GM18861 (cell line): ENCODE measurements around the gene BTBD17.

Experiments
- ATAC-seq: cut with Tn5 transposase; IDR thresholded peaks from one replicate; pipeline ENCODE4 v1.9.1; 2021; ENCODE audit not compliant: unreplicated experiment

Gene BTBD17

GRCh38 chr17:74389084-74389753, 27.6 kb upstream of the BTBD17 start:
- ATAC-seq, result no peak

- no peak for ATAC-seq
Observed at GRCh38 chr17:74387365-74388218, 25.9 kb upstream of the BTBD17 start.

DNA sequence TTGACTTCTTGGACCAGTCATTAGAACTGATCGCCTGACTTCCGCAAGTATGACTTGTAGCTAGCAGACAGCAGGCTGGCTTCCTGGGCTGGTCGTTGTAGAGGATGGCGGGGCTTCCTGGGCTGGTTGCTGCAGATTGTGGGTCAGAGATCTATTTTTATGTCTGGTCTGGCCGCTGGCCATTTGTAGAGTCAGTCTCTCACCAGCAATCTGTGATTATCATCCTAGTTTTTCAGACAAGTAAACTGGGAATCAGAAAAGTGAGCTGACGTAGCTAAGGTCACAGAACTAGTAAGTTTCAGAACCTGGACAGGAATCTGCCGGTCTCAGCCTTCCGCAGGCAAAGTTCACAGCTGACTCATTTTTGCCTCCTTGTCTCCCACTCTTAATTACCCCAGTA, 24.7 kb upstream of the BTBD17 start:
- ATAC-seq, result no peak

GRCh38 chr17:74385201-74385600, 23.5 kb upstream of the BTBD17 start:
- no peak for ATAC-seq

DNA sequence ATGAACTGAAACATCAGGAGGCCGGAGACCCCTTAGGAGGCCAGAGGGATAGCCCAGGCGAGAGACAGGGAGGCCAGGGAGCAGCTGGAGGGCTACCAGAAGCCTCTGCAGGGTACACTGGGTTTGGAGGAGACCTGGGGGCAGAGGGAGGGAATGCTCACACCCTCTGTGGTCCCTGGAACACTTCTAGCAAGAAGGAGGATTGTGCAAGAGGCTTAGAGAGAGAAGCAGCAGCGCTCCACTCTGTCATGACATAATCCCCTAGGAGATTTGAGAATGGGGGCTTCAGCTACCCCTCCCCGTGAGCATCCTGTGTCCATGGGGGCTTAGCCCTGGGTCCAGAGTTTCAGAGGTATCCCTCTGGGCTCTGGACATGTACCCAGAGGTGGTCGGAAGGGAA, 21.5 kb upstream of the BTBD17 start:
- ATAC-seq, result no peak

DNA sequence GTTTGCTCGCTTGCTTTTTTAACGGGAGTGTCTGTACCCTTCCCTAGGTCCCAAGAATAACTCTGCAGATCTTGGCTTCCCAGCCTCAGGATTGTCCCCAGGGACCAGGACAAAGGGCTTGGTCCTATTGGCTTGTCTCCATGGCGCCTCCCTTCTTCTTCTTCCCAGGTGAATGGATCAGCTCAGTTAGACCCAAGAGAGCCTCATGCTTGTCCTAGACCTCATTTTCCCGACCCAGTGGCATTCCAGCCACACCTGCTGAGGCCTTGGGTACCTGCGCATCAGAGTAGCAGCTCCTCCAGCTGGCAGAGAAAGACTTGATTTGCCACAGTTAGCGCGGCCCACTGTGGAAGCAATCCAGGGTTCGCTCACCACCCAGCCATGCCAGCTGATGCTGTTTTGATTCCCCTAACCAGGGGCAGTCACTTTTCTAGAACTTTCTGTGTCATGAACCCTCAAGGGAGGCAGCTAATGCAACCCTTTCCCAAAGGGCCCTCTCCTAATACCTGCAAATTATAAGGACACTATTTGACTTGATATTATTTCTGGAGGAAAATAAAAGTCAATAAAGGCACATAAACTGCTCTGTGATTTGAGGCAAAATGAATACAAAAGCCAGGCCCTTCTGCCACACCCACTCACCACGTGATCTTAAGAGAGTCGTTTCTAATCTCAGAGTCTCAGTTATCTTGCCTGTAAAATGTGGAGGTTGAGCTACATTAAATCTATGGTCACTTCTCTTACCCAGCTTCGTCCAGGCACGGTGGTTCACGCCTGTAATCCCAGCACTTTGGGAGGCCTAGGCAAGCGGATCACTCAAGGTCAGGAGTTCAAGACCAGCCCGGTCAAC, 19.5 kb upstream of the BTBD17 start:
- no peak for ATAC-seq

- ATAC-seq, result no peak
Observed at GRCh38 chr17:74380086-74380958, 18.7 kb upstream of the BTBD17 start.

GRCh38 chr17:74379495-74380085, 17.9 kb upstream of the BTBD17 start:
- ATAC-seq, result no peak

DNA sequence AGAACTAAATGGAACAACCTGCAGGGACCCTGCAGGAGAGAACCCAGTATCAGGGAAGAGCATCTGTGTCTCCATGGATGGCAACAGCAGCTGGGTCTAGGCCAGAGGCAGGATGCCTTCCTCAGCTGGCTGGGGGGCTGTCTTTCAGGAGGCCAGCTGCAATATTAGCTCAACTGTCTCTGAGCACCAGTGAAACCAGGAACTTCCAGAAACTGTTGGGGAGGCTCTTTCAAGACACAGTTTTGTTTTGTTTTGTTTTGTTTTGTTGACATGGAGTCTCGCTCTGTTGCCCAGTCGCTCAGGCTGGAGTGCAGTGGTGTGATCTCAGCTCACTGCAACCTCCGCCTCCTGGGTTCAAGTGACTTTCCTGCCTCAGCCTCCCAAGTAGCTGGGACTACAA, 13.2 kb upstream of the BTBD17 start:
- no peak for ATAC-seq

DNA sequence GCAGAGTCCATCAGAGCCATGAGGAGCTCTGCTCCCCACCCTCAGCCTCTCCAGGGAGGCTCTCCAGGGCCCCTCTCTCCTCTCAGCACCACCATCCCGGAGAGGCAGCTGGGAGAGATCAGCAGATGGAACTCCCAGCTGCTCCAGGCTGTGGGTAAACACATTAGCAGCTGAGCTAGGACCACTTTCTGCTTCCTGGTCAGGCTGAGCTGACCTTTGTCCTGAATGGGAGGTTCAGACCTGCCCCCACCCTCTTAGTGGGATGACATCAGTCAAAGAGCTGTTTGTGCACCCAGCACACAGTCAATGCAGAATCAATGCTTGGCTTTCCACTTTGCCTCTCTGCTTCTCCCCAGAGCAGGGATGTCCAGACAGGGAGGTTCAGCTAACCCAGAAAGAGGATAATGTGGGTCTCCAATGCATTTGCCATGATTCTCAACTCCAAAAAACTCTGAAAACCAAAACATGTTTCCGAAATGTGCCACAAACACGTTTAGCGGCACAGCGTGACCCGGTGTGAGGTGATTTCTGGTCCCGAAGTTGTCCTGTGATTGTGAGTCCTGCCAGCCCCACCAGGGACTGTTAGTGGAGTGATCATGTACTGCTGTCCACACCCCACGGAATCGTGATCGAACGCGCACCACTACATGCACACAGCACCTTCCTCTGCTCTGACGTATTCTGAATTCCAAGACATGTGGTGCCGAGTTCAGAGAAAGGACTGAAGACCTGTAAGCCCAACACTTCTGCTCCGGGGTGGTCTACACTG, 12.4 kb upstream of the BTBD17 start:
- no peak for ATAC-seq

DNA sequence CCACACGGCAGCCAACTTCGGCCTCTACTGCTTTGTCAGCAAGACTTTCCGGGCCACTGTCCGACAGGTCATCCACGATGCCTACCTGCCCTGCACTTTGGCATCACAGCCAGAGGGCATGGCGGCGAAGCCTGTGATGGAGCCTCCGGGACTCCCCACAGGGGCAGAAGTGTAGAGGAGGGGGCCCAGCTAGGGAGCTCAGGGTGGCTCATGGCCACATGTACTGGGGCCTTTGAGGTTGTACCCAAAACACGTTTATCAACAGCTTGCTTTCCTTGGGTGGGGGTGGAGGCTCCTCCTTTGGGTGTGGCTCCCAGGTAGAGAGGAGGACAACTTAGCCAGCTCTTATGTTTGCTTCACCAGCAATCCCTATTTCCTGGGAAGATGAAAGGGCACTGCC, 10.8 kb upstream of the BTBD17 start:
- no peak for ATAC-seq

GRCh38 chr17:74371653-74372147, 10.0 kb upstream of the BTBD17 start:
- ATAC-seq, result no peak

GRCh38 chr17:74369665-74370490, 8.2 kb upstream of the BTBD17 start:
- ATAC-seq, result no peak

DNA sequence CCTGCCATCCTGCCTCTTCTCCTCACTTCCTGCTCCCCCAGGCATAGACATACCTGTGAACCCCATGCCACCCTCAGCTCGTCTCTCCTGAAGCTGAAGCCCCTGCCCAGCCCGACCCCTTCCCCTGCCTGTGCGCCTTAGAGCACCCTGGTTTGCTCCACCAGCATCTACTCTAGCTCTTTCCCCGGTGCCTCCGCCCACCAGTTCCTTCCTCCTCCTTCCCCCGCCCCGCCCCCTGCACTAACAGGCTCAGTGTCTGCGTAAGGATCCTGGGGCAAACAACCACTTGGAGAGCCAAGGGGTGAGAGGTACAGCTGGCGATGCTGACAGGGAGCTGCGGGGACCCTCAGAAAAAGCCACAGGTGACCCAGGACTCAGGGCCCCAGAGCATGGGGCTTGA, 7.6 kb upstream of the BTBD17 start:
- no peak for ATAC-seq

DNA sequence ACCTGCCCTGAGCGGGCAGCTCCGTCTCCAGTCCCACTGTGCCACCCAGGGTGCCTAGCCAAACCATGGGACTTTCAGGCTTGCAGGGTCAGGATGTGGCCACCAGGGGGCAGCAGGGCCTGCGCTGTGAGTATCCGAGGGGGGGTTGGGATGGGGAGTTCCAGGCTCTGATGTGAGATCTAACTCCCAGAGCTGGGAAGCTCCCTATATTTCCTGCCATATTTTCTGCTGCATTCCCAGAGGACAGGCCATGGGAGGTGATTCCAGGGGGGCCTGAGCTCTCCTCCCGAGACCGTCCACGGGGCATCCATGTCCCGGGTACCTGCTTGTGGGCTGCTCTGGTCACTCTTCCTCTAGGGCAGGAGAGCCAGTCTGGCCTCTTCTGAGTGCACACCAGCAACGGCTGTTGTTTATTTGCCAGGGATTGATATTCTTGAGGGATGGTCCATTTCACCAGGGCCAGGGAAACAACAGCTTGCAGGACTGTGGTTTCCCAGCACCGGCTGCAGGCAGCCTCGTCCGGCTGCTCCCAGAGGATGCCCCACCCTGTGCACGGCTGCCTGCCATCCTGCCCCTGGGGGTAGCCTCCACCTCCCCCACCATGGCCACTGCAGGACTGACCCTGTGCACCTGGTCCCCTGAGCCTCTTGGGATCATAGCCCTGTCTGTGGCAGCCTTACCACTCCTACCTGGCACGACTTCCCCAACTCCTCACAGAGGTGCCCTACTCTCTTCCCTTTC, 6.8 kb upstream of the BTBD17 start:
- no peak for ATAC-seq

DNA sequence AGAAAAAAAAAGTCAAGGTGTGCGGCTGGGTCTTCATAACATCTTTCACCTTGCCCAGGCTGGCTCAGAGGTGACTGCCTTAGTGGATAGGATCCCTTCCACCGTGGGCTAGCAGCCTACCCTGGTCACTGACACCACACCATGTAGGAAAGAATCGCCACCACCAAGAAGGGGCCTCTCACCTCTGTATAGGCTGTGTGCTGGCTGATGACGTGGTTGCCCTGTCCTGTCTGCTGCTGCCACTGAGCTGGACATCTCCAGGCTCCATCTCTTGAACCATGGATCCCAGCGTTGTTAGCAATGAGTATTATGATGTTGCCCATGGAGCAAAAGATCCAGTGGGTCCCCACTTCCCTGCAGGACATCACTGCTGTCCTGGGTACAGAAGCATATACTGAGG, 5.5 kb upstream of the BTBD17 start, which contains the start of gene GPR142:
TSS of gene GPR142 (plus strand) at position 301 of the 400 bp plus-strand sequence. CDS start 2,035 bp downstream, outside the sequence.
- no peak for ATAC-seq

DNA sequence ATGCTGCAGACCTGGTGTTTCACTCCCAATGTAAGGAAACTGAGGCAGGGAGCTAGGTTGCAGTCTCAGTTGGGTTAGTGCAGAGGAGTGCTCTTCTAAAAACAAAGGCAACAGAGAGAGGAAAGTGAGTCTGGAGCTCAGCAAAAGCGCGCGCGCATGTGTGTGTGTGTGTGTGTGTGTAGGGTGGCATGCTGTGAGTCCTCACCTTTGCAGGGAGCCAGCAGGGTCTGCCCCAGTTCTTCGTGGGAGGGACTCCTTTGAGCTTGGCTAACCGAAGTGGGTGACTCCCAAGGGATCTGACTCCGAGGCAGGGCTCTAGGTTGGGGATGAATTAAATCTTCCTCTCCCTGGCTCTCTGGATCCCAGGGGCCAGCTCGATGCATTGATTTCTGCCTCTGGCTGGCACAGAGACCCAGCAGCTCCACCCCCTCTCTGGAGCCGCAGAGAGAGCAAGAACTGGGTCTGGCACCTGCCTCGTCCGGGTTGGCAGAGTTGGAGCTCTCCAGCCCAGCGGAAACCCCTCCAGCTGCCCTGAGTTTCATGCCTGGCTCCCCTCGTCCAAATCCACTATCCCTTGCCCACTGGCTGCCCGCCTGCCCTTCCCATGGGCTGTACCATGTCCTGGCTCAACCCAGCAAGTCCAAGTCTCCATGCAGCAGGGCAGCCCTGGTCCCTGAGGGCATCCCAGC, 1.3 kb upstream of the BTBD17 start:
- no peak for ATAC-seq
